ENCODE results near the gene AMMECR1.

DNA sequence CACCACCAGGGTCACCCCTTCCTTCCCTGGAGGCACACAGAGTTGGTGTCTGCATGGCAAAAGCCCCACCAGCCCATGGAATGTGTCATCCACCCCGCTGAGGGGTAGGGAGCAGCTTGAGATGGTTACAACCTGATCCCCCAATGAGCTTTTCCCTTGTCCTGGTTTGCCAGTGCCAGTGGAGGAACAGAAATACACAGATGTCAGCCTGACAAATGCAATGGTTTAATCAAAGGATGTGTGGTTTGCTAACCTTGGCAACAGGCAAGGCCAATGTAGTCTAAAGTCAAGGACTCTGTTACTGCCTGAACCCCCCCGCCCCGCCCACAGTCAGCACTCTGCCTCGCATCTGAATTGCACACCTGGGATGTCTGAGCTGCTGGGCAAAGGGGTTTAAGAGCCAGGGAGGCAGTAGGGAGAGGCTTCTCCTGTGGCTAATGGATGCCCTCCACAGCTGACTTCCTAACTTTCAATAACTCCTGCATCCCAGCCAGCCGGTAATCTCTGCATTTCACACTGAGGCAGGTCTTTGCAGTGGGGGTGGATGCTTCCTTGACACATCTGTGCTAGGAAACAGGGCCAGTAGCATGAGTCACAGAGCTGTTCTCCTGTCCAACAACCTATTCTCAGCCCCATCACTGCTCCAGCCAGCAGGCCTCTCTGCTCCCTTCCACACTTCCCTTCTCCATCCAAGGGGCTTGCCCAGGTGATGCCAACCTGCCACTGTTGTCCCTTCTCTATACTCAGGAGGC lies 137.5 kb downstream of the AMMECR1 start:
- TF ChIP-seq CTCF (IDR thresholded peaks at IDR 0.05) (no peak), EP300 (IDR thresholded peaks at IDR 0.05) (no peak), POLR2AphosphoS5 (IDR thresholded peaks at IDR 0.05) (no peak), POLR2A (IDR thresholded peaks at IDR 0.05) (no peak)

Data from upper lobe of left lung (tissue), 4 donors.